Activated CD8-positive, alpha-beta T cell treated with anti-CD3 and anti-CD28 coated beads for 36 hours (primary cell): ENCODE data around the gene PHEX. TPM values are rescaled to one million over a fixed set of nuclear protein-coding genes. Genes with fewer than 3 reads are reported as not detected.

ENCODE experiments used
- ATAC-seq: fragments of 200-7000 bp; cut with Tn5 transposase; one replicate; pipeline ENCODE4 v1.10.0; 2021; ENCODE audit warnings: mild to moderate bottlenecking, moderate library complexity
- CTCF ChIA-PET: fragments of 350-600 bp; sonication (Branson Sonifier 250); formaldehyde crosslinking; loops from one replicate; lab custom pipeline; 2021; ENCODE audit warnings: antibody characterized with exemption; lab: Charles Lee
- POLR2A ChIA-PET: fragments of 350-600 bp; sonication (Branson Sonifier 250); formaldehyde crosslinking; loops from one replicate; lab custom pipeline; 2021; ENCODE audit warnings: antibody characterized with exemption; lab: Charles Lee
- DNase-seq: peaks from one replicate; pipeline ENCODE4 v3.0.0-alpha.2; 2020
- H3K27ac Mint-ChIP-seq: one replicate; pipeline ENCODE4 v1.8.0; 2021; ENCODE audit warnings: mild to moderate bottlenecking, mixed read lengths
- H3K27me3 Mint-ChIP-seq: one replicate; pipeline ENCODE4 v1.8.0; 2021; ENCODE audit warnings: mixed read lengths
- H3K36me3 Mint-ChIP-seq: one replicate; pipeline ENCODE4 v1.8.0; 2021; ENCODE audit warnings: low read depth, mixed read lengths
- H3K4me1 Mint-ChIP-seq: one replicate; pipeline ENCODE4 v1.8.0; 2021; ENCODE audit warnings: low read depth, mixed read lengths
- H3K4me3 Mint-ChIP-seq: one replicate; pipeline ENCODE4 v1.8.0; 2021; ENCODE audit warnings: mild to moderate bottlenecking, moderate library complexity, mixed read lengths
- H3K9me3 Mint-ChIP-seq: one replicate; pipeline ENCODE4 v1.8.0; 2021; ENCODE audit warnings: mixed read lengths
- CTCF ChIP-seq: fragments of 200-600 bp; IDR thresholded peaks from one replicate; pipeline ENCODE4 v1.8.0; 2022; ENCODE audit warnings: antibody characterized with exemption, mild to moderate bottlenecking
- intact Hi-C: fragments of 100-400 bp; cut with micrococcal nuclease; formaldehyde crosslinking; loops from one replicate; pipeline ENCODE4 v1.10.0; 2022
- total RNA-seq, 2 experiments: library from RNA; stranded (reverse); gene quantifications; one replicate each; pipeline ENCODE4 v1.2.3, GENCODE V29; 2021

Gene PHEX
- total RNA-seq, 2 experiments from 2014 or later = 22.7 to 25.2 TPM

DNA sequence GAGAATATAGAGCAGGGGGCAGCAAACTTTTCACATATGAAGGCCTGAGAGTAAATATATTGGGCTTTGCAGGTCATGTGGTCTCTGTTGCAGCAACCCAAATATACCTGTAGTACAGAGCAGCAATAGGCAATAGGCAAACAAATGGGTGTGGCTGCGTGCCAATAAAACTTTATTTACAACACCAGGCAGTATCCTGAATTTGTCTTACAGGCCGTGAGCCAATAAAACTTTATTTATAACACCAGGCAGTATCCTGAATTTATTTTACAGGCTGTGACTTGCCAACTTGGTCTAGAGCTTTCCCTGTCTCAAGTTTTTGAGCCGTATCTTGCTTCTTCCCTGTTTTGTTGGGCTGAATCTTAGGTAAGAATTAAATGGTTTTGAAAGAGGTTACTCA is 118.2 kb downstream of the PHEX start:
- POLR2A ChIA-PET = no interaction called here
- intact Hi-C loops = no loop called here
- no peak overlapping the region for H3K27ac Mint-ChIP-seq
- no peak for ATAC-seq
- no peaks in the 10 kb centered on the region for H3K9me3 Mint-ChIP-seq
- H3K27me3 Mint-ChIP-seq = no peaks in the 10 kb centered on the region
- no peak overlapping the region for H3K4me3 Mint-ChIP-seq
- no peak for DNase-seq
- no peaks in the 10 kb centered on the region for H3K4me1 Mint-ChIP-seq
- peaks cover 10% of the 10 kb centered on the region for H3K36me3 Mint-ChIP-seq
- no peak for TF ChIP-seq CTCF
- CTCF ChIA-PET = no interaction called here

DNA sequence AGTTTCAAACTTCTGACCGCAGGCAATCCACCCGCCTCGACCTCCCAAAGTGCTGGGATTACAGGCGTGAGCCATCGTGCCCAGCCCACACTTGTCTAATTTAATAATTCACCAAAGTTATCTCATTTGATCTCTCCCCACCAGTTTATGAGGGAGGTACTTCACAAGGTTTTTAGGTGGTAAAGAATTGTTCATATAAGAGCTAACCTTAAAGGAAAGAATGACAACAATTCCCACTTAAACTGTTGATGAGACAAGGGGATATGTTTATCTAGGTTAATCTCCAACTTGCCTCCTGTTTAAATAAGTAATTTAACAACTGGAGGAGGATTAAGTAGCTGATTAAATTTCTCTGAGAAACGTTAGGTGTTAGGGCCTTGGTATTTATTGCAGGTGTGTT is 123.0 kb downstream of the PHEX start:
- ATAC-seq = no peak
- H3K9me3 Mint-ChIP-seq = no peaks in the 10 kb centered on the region
- TF ChIP-seq CTCF = no peak
- POLR2A ChIA-PET = no interaction called here
- no peaks in the 10 kb centered on the region for H3K4me1 Mint-ChIP-seq
- DNase-seq = no peak
- no peaks in the 10 kb centered on the region for H3K27me3 Mint-ChIP-seq
- no peak overlapping the region for H3K27ac Mint-ChIP-seq
- intact Hi-C loops = no loop called here
- H3K36me3 Mint-ChIP-seq = peaks cover 4% of the 10 kb centered on the region
- no peak overlapping the region for H3K4me3 Mint-ChIP-seq
- CTCF ChIA-PET = no interaction called here

- CTCF ChIA-PET = interaction anchor here (1.1 to 1.7 kb wide), 3 partner anchors 22 to 24 kb away, joined by 3 to 9 read pairs (median 5); no protein-coding TSS in a partner anchor
- DNase-seq (no peak), ATAC-seq (no peak)
- H3K9me3 Mint-ChIP-seq = no peaks in the 10 kb centered on the region
- H3K36me3 Mint-ChIP-seq = peaks cover 5% of the 10 kb centered on the region
- POLR2A ChIA-PET = no interaction called here
- no peak for TF ChIP-seq CTCF
- no peak overlapping the region for H3K4me3 Mint-ChIP-seq
- no peaks in the 10 kb centered on the region for H3K4me1 Mint-ChIP-seq
- H3K27ac Mint-ChIP-seq = no peak overlapping the region
- H3K27me3 Mint-ChIP-seq = no peaks in the 10 kb centered on the region
- intact Hi-C loops = no loop called here
Observed at GRCh38 chrX:22159071-22159470, 126.9 kb downstream of the PHEX start.

DNA sequence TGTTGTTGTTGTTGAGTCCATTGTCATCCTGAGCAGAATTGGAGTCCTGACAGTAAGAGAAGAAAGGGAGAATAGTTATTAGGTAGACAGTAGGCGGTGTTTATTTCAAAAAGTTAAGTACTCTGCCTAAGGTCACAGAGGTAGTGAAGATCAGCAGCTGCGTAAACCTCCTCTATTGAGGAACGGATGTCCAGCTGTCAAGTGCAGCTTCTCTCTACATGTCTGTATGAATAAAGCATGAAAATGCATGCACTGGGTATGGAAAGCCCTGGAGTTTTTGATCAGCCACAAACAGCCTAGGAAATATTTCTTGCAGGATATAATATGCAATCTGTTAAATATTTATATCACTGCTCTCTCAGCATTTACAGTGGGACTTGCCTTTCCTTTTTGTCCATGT is 131.2 kb downstream of the PHEX start:
- ChIA-PET CTCF (interaction anchor here (1.2 kb wide), 1 partner anchor 28 kb away, joined by 3 read pairs; no protein-coding TSS in a partner anchor), POLR2A (no interaction called here)
- intact Hi-C loops = no loop called here
- no peak for TF ChIP-seq CTCF
- Mint-ChIP-seq H3K9me3 (no peaks in the 10 kb centered on the region), H3K27ac (no peak overlapping the region), H3K36me3 (peaks cover 8% of the 10 kb centered on the region), H3K27me3 (no peaks in the 10 kb centered on the region), H3K4me1 (no peaks in the 10 kb centered on the region), H3K4me3 (no peak overlapping the region)
- no peak for ATAC-seq
- no peak for DNase-seq

- DNase-seq = no peak
- intact Hi-C loops = no loop called here
- CTCF ChIA-PET = no interaction called here
- H3K4me1 Mint-ChIP-seq = no peaks in the 10 kb centered on the region
- H3K27ac Mint-ChIP-seq = no peak overlapping the region
- TF ChIP-seq CTCF = no peak
- POLR2A ChIA-PET = no interaction called here
- H3K9me3 Mint-ChIP-seq = no peaks in the 10 kb centered on the region
- no peak for ATAC-seq
- no peak overlapping the region for H3K4me3 Mint-ChIP-seq
- H3K27me3 Mint-ChIP-seq = no peaks in the 10 kb centered on the region
- H3K36me3 Mint-ChIP-seq = peaks cover 9% of the 10 kb centered on the region
Observed at GRCh38 chrX:22164770-22165388, 132.8 kb downstream of the PHEX start.
